Fibroblast of lung (primary cell): ENCODE measurements around the gene UNC79.

Experiments used
- CTCF ChIP-seq, 2 donors: IDR thresholded peaks in 1 of 2; conservative IDR thresholded peaks in 1 of 2; 1 replicate in 1 of 2; 2 replicates in 1 of 2; pipeline ENCODE4 v1.5.1; 2011 to 2012; ENCODE audit warnings: low read length in 2 of 2, control low read depth in 1 of 2, inconsistent platforms in 1 of 2, low read depth in 1 of 2, mild to moderate bottlenecking in 1 of 2
- EZH2 ChIP-seq: IDR thresholded peaks from 2 replicates; pipeline ENCODE4 v1.5.1; 2012; ENCODE audit warnings: low read length, control low read depth, mild to moderate bottlenecking; ENCODE audit errors: missing control alignments

- TF ChIP-seq CTCF (conservative IDR thresholded peaks at IDR 0.05 in 1 of 2, IDR thresholded peaks at IDR 0.05 in 1 of 2; ENCODE audit: low read depth in 1 of 2, low read length in 2 of 2) (no peak), EZH2 (no peak)
These were observed 113.5 kb downstream of the UNC79 start for GRCh38 chr14:93544212-93544611.
